ENCODE data around the gene CLK1. TPM values are rescaled to one million over a fixed set of nuclear protein-coding genes. Genes with fewer than 3 reads are reported as not detected.
A peak's percentile ranks its signal among the peaks of the same experiment; 100 is the strongest.

Gene CLK1
- total and polyA plus RNA-seq, 2 of the 13 experiments (the other 11 are each of a cell fraction or from before 2014, with no cell fraction given) = 66.6 to 101 TPM

- peak; percentile 67; the same call in 1 of the 2 replicates for TF ChIP-seq FOXP4 (CRISPR knock-in tag; IDR thresholded peaks at IDR 0.05)
- TF ChIP-seq MXI1 (IDR thresholded peaks at IDR 0.05; ENCODE audit: borderline replicate concordance, low read depth, low read length) = peak; percentile 82; the same call in 2 of the 3 replicates
- no peak; the same call in none of the 2 replicates for TF ChIP-seq CTCF (CRISPR knock-in tag; IDR thresholded peaks at IDR 0.05)
- TF ChIP-seq CENPX (CRISPR knock-in tag; IDR thresholded peaks at IDR 0.05) = no peak
- peak; percentile 96 for TF ChIP-seq CREB1 (IDR thresholded peaks at IDR 0.05)
- TF ChIP-seq CREB1 (CRISPR knock-in tag; IDR thresholded peaks at IDR 0.05) = peak; percentile 99
- peak; percentile 17; the same call in 1 of the 2 replicates for TF ChIP-seq MEIS1 (CRISPR knock-in tag; IDR thresholded peaks at IDR 0.05; ENCODE audit: borderline replicate concordance)
- TF ChIP-seq ZNF17 (CRISPR knock-in tag; IDR thresholded peaks at IDR 0.05) = no peak
- TF ChIP-seq ELF3 (CRISPR knock-in tag; IDR thresholded peaks at IDR 0.05) = peak; percentile 85
- TF ChIP-seq GMEB1 (CRISPR knock-in tag; IDR thresholded peaks at IDR 0.05; ENCODE audit: borderline replicate concordance) = peak; percentile 77; the same call in 1 of the 2 replicates
- TF ChIP-seq ZNF567 (CRISPR knock-in tag; IDR thresholded peaks at IDR 0.05; ENCODE audit: borderline replicate concordance) = 0 out of 2 replicates have a peak, but pooled peaks have one; percentile 58
- no peak; the same call in 1 of the 2 replicates for TF ChIP-seq RFX1 (IDR thresholded peaks at IDR 0.05)
- TF ChIP-seq PRDM4 (CRISPR knock-in tag; IDR thresholded peaks at IDR 0.05; ENCODE audit: borderline replicate concordance) = no peak
- no peak for TF ChIP-seq ZNF747 (CRISPR knock-in tag; IDR thresholded peaks at IDR 0.05; ENCODE audit: borderline replicate concordance)
- no peak for TF ChIP-seq USF2 (IDR thresholded peaks at IDR 0.05; ENCODE audit: low read depth, low read length)
- TF ChIP-seq USF2 (CRISPR knock-in tag; IDR thresholded peaks at IDR 0.05; ENCODE audit: borderline replicate concordance) = no peak; the same call in 1 of the 2 replicates
- peak; percentile 80 for TF ChIP-seq CBX1 (IDR thresholded peaks at IDR 0.05; ENCODE audit: low read depth)
- peak; percentile 64 for TF ChIP-seq ZEB1 (IDR thresholded peaks at IDR 0.05; ENCODE audit: insufficient replicate concordance, low read depth)
Observed at GRCh38 chr2:200888704-200889625, 24.5 kb upstream of the CLK1 start, which contains the start of the genes NIF3L1 and PPIL3 (continued).
